HuH-7.5 (cell line): Measurements from ENCODE around the gene CRYBB1.
A peak's percentile ranks its signal among the peaks of the same experiment; 100 is the strongest.

Source experiments
- DNase-seq: peaks from one replicate; pipeline ENCODE4 v3.0.0; 2011; ENCODE audit warnings: low spot score

Gene CRYBB1

DNA sequence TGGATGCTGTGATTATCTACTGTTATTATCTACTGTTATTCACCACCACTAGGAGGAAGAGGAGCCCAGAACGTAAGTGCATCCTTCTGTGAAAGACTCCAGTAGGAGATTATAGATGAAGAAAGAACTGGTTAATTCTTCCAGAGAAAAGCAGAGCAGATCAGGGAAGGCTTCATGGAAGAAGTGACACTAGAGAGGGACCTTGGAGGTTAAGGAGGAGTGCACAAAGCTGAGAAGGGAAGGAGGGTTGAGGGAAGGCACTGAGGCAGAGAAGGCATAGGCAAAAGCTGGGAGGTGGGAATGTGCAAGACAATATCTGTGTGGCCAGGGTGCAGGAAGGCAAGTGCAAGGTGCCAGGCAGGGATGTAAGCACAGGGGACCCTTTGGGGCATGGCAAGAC lies 13.5 kb downstream of the CRYBB1 start:
- no peak for DNase-seq

DNA sequence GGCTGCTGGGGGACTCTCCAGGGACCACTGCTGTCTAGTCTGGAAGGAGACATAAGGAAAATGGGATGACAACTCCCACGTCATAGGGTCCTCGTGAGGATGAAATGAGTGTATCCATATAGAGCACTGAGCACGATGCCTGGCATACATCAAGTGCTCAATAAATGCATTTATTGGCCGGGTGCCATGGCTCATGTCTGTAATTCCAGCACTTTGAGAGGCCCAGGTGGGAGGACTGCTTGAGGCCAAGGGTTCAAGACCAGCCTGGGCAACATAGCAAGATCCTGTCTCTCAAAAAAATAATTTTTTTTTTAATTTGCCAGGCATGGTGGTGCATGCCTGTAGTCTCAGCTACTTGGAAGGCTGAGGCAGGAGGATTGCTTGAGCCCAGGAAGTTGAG lies 15.7 kb downstream of the CRYBB1 start:
- DNase-seq: no peak

DNA sequence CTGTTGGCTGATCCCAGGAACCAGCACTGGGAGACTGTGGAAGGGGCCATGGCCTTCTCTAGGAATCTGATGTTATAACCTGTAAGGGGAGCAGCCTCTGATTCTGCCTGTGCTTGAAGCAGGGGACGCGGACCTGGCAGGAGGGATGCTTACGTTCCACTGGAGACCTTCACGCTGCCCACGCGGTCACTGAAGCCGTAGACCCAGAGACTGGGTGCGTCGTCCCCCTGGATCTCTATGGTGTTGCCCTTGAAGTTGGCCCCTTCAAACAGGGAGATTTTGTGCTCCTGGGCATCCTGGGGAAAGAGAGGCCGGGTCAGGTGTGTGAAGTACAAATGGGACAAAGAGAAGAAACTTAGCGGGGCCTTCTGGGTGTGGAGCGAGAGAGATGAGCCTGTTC lies 16.1 kb downstream of the CRYBB1 start:
- no peak for DNase-seq

DNA sequence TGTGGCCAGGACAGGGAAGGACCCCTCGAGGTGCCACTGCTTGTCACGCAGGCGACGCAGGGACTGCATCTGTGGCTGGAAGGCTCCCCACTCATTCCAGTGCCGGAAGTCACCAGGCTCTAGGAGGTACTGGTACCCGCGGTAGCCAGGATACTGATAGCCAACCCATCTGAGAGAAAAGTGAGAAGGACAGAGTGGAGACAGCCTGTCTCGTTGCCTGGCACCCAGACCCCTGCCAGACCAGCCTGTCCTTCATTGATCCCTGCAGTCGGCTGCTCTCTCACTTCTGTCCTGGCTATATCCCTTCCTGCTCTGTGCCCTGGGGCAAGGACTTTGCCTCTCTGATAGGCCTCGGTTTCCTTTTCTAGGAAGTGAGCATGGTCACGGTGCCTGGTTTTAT lies 18.3 kb downstream of the CRYBB1 start:
- DNase-seq: no peak

DNA sequence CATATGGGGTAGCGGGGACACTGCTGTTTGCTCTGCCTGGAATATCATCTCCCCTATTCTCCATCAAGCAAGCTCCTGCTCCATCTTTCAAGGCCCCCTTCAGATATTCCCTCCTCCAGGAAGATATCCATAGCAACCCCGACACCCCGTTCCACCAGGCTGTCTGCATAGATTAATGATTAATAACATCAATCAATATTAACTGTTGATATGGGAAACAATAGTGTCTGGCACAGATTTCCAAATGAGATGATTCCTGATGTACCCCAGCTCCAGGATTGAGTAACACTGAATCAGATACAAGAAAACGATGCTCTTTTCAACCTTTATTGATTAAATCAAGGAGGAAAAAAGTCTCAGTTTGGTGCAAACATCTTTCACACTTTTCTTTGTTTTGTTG lies 20.3 kb downstream of the CRYBB1 start:
- no peak for DNase-seq

DNA sequence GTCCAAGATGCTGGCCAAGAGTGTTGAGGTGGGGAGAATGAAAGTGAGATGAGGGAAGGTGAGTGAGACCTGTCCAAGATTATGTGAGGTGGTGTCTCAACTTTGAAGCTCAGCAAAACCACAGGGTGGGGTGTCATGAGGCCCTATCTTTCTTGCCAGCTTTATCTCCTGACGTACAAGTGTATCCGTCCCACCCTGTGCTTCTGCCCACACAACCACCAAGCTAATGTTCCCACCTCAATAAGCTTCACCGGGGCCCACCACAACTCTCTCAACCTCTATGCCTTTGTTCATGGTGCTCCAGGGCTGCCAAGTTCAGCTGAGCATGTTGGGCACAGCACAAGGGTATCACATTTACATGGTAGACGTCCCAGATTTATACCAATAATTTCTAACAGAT lies 20.8 kb downstream of the CRYBB1 start:
- no peak for DNase-seq

DNA sequence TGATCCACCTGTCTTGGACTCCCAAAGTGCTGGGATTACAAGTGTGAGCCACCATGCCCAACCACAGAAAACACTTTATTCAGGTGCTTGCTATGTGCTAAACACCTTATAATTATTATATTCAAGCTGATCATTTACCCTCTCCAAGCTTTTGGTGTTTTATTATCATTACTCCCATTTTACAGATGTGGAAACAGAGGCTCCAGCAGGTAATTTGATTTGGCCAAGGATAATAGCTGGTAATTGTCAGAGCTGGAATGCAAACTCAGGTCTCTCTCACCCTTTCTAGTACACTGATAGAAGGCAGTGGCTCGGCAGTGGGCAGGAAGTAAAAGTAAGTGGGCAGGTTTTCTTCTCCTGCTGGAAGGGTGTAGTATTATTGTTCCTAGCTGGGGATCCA lies 24.1 kb downstream of the CRYBB1 start:
- DNase-seq: no peak

DNA sequence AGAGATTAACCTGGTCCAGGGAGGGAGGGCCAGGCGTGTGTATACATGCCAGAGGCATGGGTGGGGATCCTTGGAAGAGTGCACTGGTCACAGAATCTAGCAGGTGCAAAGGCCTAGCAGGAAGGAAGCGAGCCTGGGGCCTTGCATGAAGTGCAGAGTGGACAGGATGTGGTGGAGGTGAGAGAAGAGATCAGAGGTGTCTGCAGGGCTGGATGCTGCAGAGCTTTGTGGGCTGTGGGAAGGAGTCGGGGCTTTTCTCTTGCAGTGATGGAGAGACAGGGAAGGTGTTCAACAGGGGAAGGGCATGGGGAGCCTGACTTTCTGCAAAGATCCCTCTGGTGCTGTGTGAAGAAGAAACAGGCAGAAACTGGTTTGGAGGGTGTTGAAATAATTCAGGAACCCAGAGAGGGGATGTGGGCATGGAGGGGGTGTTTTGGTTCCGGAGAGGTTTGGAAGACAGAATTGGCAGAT lies 25.4 kb downstream of the CRYBB1 start:
- no peak for DNase-seq

DNA sequence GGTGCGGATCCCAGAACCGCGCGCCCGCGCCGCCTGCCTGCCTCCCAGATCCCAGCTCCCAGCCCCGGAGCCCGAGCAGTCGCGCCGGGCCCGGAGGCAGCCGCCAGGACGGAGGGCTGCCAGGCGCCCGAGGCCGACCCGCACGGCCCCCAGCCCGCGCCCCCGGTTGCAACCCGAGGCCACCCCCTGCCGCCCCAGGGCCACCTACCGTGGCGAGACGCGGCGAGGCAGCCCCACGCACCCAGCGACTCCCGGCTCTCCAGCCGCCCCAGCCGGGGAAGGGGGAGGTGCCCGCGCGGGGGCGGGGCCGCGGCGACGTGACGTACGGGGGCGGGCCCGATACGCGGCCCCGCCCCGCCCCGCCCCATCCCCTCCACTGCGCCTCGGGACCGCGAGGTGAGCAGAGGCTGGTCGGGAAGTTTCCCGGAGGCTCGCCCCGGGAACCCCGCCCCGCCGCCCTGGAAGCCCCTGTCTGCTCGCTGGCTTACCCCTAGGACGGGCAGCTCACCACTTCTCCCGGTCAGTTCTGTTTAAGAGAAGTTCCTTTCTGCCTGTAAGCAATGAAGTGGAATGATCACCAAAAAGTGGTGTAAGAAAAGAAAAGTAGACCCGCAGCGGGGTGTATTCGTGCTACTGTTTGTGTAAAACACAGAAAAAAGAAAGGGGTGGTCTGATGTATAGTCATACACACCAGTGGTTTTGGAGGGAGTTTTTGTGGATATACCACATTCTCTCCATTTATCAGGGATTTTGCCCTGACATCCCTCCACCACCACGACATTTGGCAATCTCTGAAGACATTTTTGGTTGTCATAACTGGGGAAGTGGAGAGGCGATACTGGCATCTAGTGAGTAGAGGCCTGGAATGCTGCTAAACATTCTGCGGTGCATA lies 27.7 kb downstream of the CRYBB1 start, which contains the start of gene TPST2:
TPST2 (minus strand) TSS at position 288 of the 892 bp plus-strand sequence. CDS start 48,502 bp downstream, outside the sequence.
- peak; percentile 63 for DNase-seq

DNA sequence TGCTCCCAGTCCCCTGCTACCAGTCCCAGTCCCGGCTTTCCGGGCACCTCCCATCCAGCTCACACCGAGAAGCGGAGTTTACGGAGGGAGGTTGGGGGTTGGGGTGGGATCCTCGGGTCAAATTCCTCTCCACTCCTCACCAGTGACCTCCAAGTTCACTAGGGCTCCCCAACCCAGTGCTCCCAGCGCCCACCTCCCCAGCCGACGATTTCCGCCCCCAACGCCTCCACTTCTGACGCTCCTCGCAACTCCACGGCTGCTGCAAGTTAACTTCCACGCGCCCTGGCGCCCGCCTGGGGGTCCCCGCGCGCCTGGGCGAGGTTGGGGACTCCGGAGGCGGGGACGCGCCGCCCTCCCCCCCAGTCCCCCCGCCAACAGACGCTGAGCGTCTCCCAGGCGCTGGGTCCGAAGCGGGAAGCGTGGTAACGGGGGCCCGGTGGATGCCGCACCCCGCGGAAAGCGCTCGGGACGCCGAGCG lies 28.4 kb downstream of the CRYBB1 start:
- peak; percentile 36 for DNase-seq

DNA sequence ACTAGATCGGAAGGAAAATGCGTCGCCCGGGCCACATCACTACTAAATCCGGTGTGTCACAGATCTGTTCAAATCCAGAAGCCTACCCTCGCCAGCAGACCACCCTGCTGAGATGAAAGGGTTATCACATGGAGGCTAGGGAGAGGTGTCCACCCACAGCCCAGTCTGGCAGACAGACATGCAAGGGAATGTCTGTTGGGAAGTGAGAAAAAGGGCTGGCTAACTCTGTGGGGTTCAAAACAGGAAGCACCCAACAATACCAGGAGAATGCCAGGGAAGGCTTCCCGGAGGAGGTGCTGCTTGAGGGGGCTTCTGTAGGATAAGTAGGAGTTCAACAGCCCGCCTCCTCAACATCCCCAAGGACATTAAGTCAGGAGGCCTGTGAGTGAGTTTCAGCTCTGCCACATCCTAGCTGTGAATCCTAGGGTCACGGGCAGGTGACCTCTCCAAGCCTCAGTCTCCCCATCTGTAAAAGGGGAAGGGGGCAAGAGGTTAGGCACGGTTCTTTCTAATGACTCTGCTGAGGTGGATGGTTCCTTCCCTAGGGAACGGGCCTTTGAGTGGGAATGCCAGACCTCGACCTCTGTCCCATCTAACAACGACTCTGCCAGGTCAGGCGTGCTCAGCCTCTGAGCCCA lies 29.0 kb downstream of the CRYBB1 start:
- no peak for DNase-seq

DNA sequence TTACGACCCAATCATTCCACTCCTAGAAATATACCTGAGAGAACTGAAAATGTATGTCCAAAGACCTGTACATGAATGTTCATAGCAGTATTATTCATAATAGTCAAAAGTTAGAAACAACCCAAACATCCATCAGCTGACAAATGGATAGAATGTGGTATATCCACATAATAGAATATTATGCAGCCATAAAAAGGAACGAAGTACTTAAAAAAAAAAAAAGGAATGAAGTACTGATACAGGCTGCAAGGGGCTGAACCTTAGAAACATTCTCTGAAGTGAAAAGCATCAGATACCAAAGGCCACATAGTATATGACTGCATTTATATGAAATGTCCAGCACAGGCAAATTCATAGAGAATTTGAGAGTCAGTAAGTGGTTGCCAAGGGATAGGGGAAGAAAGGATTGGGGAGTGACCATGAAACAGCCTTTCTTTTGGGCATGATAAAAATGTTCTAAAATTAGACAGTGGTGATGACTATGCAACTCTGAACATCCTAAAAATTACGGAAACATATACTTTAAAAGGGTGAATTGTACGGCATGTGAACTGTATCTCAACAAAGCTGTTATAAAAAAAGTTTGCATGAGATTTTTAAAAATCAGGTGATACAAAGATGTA lies 29.7 kb downstream of the CRYBB1 start:
- DNase-seq: no peak

DNA sequence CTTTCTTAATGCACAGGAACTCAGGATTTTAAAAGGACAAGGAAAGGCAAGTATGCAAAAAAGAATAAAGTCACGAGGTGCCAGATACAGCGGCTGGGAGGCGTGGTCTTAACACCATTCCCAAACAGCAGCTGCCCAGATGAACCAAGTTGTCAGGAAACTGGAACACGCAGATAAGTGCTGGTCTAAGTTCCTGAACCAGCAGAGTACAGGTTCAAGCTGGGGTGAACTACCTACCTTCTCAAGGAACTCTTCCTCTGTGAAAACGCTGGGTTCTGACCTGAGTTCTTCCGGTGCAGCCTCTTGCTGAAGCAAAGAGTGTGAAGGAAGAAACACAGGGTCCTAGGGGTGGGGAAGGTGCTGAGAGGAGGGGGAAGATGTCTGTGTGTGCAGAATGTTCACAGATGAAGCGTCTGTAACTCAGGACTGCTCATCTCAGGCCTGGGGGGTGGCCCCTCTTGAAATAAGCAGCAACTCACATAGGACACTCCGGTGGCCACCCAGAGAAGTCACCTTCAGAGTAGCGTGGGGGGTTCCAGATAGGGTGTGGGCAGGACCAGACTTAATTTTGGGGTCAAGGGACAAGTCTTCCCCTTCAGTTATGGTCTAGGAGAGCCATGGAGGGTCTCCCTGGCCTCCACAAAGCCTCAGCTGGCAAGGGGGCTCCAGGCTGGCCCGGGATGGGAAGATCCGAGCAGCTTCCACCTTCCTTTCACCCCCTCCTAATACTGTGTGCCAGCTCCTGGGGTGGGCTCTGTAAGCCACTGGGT lies 31.1 kb downstream of the CRYBB1 start:
- DNase-seq: no peak

DNA sequence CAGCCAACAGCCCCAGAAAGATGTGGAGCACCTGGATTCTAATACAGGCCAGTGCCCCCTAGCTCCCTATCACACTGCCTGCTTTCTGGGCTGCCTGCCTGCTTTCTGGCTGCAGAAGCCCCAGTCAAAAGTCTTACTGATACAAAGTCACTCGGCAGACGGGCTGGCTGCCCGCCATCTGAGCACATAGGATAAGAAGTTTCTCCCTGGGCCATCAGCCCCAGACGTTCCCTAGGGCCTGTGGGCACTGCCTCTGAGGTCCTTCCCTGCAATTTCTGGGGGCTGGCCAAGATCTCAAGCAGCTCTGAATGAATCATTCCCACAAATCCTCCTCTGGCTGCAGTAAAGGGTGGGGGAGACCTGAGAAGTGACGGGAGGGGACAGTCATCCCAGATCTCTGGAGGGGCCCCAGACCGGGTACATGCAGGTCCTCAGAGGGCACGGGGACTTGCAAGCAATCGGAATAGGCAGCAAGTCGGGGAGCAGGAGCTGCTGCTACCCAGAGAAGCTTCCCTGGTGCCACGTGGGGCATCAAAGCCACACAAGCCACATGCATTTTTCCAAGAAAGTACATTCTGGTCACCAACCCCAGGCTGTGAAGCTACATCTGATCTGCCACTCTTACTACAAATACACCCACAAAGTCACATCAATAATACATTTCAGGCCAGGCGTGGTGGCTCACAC lies 32.6 kb downstream of the CRYBB1 start:
- no peak for DNase-seq

DNA sequence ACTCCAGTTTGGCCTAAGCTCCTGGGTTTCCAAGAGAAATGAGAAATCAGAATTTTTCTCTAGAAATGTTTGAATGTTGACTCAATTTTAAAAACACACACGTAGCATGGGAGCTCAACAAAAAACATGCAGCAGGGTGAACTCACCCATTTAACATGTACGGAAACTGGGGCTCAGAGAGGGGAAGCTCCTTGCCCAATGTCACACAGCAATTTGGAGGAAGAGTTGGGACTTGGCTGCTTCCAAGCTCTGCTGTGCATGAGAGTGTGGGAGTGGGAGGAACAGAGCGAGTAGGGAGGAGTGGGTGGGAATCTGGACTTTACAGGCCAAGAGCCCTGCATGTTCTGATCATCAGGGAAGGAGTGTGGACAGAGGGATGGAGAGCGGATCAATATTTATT lies 33.8 kb downstream of the CRYBB1 start:
- DNase-seq: no peak

DNA sequence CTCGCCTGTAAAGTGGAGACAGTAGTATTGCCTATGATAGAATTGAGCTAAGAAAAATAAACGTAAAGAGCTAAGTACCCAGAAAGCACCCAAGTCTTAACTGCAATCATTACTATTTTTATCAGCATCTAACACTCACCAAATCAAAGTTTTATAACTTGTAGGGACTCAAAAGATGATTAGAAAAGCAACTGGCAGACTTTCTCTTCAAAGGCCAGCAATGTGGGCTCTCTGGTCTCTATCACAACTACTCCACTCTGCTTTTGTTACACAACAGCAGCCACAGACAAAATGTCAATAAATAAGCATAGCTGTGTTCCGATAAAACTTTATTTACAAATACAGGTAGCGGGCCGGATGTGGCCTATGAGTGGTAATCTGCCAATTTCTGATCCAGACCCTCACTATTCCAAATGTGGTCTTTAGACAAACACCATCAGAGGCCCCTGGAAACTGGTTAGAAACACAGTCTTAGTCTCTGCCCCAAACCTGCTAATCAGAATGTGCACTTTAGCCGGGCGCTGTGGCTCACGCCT lies 36.1 kb downstream of the CRYBB1 start:
- no peak for DNase-seq

DNA sequence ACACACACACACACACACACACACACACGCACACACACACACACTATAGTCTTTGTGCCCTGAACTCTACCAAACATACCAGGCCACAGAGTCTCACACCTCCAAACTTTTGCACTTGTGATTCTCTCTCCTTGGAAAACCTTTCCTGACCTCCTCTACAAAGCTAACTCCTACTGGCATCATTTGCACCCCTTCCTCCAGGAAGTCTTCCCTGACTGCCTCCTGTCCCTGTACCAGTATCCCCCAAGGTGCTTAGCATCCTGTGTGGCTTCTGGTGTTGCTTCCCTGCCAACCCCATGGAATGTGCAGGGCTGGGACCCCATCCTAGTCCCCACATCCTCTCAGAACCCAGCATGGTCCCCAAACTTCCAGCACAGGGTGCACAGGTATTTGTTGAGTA lies 36.8 kb downstream of the CRYBB1 start:
- DNase-seq: no peak

DNA sequence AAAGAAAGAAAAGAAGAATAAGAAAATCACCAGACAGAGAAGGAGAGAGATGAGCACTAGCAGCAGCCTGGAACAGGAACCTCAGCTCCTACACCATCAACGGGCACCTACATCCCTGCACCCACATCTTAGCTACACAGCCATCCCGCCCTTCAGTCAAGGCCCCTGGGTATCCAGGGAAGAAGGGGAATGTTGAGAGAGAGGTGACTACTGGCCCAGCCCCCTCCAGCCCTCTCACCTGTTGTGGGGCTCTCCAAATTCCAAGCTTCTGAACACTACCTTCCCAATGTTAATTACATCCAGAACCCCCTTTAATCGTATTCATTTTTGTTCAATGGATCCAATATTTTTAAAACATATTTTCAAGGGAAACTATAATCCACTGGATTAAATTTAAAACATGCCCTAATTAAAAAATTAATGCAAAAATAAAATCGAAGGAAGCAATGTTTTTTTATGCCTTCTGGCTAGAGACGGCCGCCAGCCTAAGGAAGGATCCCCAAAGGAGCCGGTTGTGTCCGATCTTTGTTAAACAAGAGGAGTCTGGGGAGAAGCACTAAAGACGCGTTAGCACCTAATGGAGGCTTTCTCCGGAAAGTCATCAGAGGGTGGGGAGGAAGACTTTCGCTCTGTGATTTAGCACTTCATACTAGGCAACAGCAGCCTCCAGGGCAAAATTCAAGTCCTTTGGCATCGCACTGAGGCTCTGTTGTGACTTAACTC lies 37.4 kb downstream of the CRYBB1 start:
- DNase-seq: no peak

DNA sequence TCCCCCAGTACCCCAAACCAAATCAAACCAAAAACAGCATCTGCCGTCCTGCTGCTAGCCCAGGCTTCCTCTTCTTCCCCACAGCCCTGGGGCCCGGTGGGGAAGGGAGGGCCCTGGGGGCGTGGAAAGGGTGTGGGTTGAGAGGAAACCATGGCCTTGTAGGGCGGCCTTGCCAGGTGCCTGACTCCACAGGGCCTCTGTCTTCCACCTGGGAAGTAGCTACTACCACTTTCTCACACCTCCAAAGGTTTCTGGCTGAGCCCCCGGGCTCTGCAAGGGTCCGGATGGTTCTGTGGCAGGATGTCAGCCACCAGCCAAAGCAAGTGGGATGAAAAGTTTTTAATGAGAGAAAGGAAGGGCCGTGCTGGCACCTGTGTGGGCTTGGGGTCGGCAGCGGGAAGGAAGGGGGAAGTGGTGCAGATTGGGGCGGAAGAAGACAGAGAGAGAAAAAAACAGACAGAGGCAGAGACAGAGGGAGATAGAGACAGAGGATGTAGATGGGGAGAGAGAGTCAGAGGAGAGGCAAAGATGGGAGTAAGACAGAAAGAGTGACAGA lies 38.4 kb downstream of the CRYBB1 start:
- no peak for DNase-seq

DNA sequence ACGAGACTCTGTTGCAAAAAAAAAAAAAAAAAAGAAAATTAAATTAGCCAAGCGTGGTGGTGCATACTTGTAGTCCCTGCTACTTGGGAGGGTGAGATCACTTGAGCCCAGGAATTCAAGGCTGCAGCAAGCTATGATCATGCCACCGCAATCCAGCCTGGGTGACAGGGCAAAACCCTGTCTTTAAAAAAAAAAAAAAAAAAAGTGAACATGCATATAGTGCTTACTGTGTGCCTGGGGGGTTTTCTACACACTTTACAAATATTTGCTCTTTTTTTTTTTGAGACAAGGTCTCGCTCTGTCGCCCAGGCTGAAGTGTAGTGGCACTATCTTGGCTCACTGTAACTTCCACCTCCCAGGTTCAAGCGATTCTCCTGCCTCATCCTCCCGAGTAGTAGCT lies 40.7 kb downstream of the CRYBB1 start:
- DNase-seq: no peak
